Epithelial cell of esophagus (primary cell): ENCODE data around the gene TRAF2.

Experiments used
- DNase-seq: peaks from one replicate; pipeline ENCODE4 v3.0.0; 2010; ENCODE audit warnings: low read depth
- H3K4me3 ChIP-seq: 2 replicates; pipeline ENCODE4 v1.5.1; 2011; ENCODE audit warnings: mild to moderate bottlenecking, low read length, control low read depth
- TF ChIP-seq, protein P1 (sequence below): IDR thresholded peaks from 2 replicates; pipeline ENCODE4 v1.5.1; 2011; ENCODE audit warnings: low read depth, mild to moderate bottlenecking, low read length, control low read depth, inconsistent platforms; ENCODE audit not compliant: insufficient read depth; ENCODE audit errors: missing control alignments

TRAF2 gene

GRCh38 chr9:136853596-136854112 lies 32.7 kb upstream of the TRAF2 start:
- no peak for DNase-seq
- TF ChIP-seq, protein P1, sequence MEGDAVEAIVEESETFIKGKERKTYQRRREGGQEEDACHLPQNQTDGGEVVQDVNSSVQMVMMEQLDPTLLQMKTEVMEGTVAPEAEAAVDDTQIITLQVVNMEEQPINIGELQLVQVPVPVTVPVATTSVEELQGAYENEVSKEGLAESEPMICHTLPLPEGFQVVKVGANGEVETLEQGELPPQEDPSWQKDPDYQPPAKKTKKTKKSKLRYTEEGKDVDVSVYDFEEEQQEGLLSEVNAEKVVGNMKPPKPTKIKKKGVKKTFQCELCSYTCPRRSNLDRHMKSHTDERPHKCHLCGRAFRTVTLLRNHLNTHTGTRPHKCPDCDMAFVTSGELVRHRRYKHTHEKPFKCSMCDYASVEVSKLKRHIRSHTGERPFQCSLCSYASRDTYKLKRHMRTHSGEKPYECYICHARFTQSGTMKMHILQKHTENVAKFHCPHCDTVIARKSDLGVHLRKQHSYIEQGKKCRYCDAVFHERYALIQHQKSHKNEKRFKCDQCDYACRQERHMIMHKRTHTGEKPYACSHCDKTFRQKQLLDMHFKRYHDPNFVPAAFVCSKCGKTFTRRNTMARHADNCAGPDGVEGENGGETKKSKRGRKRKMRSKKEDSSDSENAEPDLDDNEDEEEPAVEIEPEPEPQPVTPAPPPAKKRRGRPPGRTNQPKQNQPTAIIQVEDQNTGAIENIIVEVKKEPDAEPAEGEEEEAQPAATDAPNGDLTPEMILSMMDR = no peak
- no peak overlapping the region for H3K4me3 ChIP-seq

DNA sequence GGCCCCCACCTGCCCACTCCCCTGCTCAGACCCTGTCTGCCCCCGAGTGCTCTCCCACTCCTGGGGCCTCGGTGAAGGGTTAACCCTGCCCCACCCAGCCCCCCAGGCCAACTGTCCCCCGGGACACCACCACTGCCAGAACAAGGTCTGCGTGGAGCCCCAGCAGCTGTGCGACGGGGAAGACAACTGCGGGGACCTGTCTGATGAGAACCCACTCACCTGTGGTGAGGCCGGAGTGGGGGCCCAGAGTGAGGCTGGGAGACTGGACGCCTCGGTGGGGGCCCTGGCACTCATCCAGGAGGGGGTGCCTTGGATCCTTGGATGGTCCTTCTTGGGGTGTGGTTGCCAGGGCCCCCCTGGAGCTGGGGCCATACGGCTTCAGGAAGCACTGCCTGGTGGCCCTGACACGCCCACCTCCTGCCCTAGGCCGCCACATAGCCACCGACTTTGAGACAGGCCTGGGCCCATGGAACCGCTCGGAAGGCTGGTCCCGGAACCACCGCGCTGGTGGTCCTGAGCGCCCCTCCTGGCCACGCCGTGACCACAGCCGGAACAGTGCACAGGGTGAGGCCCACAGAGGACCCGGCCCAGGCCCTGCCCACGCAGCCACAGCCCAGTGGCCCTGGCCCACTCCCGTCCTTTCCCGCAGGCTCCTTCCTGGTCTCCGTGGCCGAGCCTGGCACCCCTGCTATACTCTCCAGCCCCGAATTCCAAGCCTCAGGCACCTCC lies 32.0 kb upstream of the TRAF2 start:
- no peak overlapping the region for H3K4me3 ChIP-seq
- no peak for DNase-seq
- TF ChIP-seq, protein P1 = no peak

DNA sequence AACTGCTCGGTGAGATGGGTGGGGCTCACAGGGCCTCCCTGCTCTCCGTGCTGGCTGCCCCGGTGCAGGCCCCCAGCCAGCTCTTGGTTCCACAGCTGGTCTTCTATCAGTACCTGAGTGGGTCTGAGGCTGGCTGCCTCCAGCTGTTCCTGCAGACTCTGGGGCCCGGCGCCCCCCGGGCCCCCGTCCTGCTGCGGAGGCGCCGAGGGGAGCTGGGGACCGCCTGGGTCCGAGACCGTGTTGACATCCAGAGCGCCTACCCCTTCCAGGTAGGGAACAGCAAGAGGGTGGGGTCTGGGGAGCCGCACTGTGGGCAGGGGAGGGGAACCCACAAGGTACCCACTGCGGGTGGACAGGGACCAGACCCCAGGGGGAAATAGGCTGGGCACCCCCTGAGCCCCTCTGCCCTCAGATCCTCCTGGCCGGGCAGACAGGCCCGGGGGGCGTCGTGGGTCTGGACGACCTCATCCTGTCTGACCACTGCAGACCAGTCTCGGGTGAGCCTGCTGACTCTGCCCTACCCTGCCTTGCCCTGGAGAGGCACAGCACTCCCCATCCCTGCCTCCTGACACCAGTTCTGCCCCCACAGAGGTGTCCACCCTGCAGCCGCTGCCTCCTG lies 31.4 kb upstream of the TRAF2 start:
- TF ChIP-seq, protein P1 = no peak
- H3K4me3 ChIP-seq = no peak overlapping the region
- no peak for DNase-seq

DNA sequence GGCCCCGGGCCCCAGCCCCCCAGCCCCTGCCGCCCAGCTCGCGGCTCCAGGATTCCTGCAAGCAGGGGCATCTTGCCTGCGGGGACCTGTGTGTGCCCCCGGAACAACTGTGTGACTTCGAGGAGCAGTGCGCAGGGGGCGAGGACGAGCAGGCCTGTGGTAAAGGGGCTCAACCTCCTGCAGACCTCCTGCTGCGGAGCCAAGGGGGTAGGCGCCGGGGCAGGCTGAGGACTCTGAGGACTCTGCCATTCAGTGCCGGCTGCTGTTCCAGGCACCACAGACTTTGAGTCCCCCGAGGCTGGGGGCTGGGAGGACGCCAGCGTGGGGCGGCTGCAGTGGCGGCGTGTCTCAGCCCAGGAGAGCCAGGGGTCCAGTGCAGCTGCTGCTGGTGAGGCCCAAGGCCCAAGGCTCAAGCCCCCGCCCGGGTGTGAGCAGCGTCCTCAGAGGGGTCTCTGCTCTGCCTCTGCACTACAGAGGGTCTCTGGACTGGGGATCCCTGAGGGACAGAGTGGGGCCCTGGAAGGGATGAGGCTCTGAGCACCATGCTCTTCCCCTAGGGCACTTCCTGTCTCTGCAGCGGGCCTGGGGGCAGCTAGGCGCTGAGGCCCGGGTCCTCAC lies 30.7 kb upstream of the TRAF2 start:
- TF ChIP-seq, protein P1 = no peak
- no peak for DNase-seq
- H3K4me3 ChIP-seq = no peak overlapping the region

- TF ChIP-seq, protein P1 = no peak
- no peak for DNase-seq
- no peak overlapping the region for H3K4me3 ChIP-seq
Measured at GRCh38 chr9:136856079-136856476, 30.2 kb upstream of the TRAF2 start.

- TF ChIP-seq, protein P1 = no peak
- DNase-seq = no peak
- H3K4me3 ChIP-seq = no peak overlapping the region
Measured at GRCh38 chr9:136856541-136857141, 29.7 kb upstream of the TRAF2 start.
